K562 (cell line): ENCODE results near the gene COL6A1.

Experiments used
- CBFB ChIP-seq: sonication (generic); formaldehyde crosslinking; IDR thresholded peaks from 2 replicates; pipeline ENCODE4 v1.4.0; 2020; ENCODE audit warnings: mild to moderate bottlenecking, missing genetic modification reagents
- CHD2 ChIP-seq: IDR thresholded peaks from 2 replicates; pipeline ENCODE4 v1.6.1; 2011; ENCODE audit warnings: low read depth, low read length
- CREM ChIP-seq: IDR thresholded peaks from 2 replicates; pipeline ENCODE4 v1.6.1; 2014; ENCODE audit warnings: antibody characterized with exemption, low read depth
- LARP7 ChIP-seq: fragments of 450-650 bp; IDR thresholded peaks from 2 replicates; pipeline ENCODE4 v1.6.1; 2016
- MAZ ChIP-seq, 2 experiments: fragments of 450-650 bp in 1 of 2; sonication (generic) in 1 of 2; formaldehyde crosslinking; IDR thresholded peaks in 1 of 2; conservative IDR thresholded peaks in 1 of 2; 2 replicates each; pipeline versions ENCODE4 v1.4.0 to v1.5.0; 2020; ENCODE audit warnings: mild to moderate bottlenecking in 1 of 2, missing genetic modification reagents in 1 of 2
- POLR2AphosphoS5 ChIP-seq: IDR thresholded peaks from 2 replicates; pipeline ENCODE4 v1.6.1; 2011; ENCODE audit warnings: mild to moderate bottlenecking, low read depth, low read length, moderate library complexity; ENCODE audit not compliant: control insufficient read depth, insufficient read depth
- PTTG1 ChIP-seq: fragments of 450-650 bp; IDR thresholded peaks from 2 replicates; pipeline ENCODE4 v1.6.1; 2016; ENCODE audit warnings: low read depth, mild to moderate bottlenecking, missing genetic modification characterization, missing compliant biosample characterization
- SIN3A ChIP-seq, 2 experiments: fragments of 150-350 bp in 1 of 2; IDR thresholded peaks; 2 replicates each; pipeline ENCODE4 v1.6.1; 2011 to 2016; ENCODE audit warnings: borderline replicate concordance in 2 of 2, low read depth in 2 of 2, low read length in 2 of 2, mild to moderate bottlenecking in 2 of 2, moderate library complexity in 2 of 2; ENCODE audit not compliant: control insufficient read depth in 1 of 2
- SIX5 ChIP-seq, 2 experiments: IDR thresholded peaks; 2 replicates each; pipeline ENCODE4 v1.6.1; 2011; ENCODE audit warnings: low read length in 2 of 2, borderline replicate concordance in 1 of 2, low read depth in 1 of 2, mild to moderate bottlenecking in 1 of 2, moderate library complexity in 1 of 2; ENCODE audit not compliant: insufficient read depth in 1 of 2
- USF1 ChIP-seq: sonication (generic); formaldehyde crosslinking; IDR thresholded peaks from 2 replicates; pipeline ENCODE4 v1.9.0; 2022; ENCODE audit warnings: mild to moderate bottlenecking, missing genetic modification reagents
- ZHX1 ChIP-seq: fragments of 150-350 bp; conservative IDR thresholded peaks from 2 replicates; pipeline ENCODE4 v1.6.1; 2014; ENCODE audit warnings: low read length
- TF ChIP-seq, protein P1 (sequence below), 3 experiments: IDR thresholded peaks in 2 of 3; conservative IDR thresholded peaks in 1 of 3; 2 replicates each; pipeline ENCODE4 v1.5.1; 2011 to 2012; ENCODE audit warnings: low read length in 3 of 3, mild to moderate bottlenecking in 3 of 3, control low read depth in 2 of 3, improper control_type of control experiment in 1 of 3, inconsistent platforms in 1 of 3, low read depth in 1 of 3, mixed read lengths in 1 of 3, moderate library complexity in 1 of 3; ENCODE audit not compliant: insufficient read depth in 2 of 3
- TF ChIP-seq, protein P2 (sequence below): sonication (generic); formaldehyde crosslinking; IDR thresholded peaks from 2 replicates; pipeline ENCODE4 v1.8.1; 2022; ENCODE audit warnings: missing genetic modification reagents

- TF ChIP-seq LARP7 (no peak), MAZ (CRISPR knock-in tag; conservative IDR thresholded peaks at IDR 0.05 in 1 of 2, IDR thresholded peaks at IDR 0.05 in 1 of 2) (no peak), CHD2 (no peak), CREM (no peak), SIN3A (IDR thresholded peaks at IDR 0.05; ENCODE audit: borderline replicate concordance in 2 of 2, control insufficient read depth in 1 of 2, low read depth in 2 of 2, low read length in 2 of 2) (no peak), POLR2AphosphoS5 (no peak), PTTG1 (tag) (no peak), CBFB (CRISPR knock-in tag) (no peak), ZHX1 (no peak), SIX5 (IDR thresholded peaks at IDR 0.05; ENCODE audit: borderline replicate concordance in 1 of 2, insufficient read depth in 1 of 2, low read depth in 1 of 2, low read length in 2 of 2) (no peak), USF1 (CRISPR knock-in tag) (no peak)
- TF ChIP-seq, protein P1, sequence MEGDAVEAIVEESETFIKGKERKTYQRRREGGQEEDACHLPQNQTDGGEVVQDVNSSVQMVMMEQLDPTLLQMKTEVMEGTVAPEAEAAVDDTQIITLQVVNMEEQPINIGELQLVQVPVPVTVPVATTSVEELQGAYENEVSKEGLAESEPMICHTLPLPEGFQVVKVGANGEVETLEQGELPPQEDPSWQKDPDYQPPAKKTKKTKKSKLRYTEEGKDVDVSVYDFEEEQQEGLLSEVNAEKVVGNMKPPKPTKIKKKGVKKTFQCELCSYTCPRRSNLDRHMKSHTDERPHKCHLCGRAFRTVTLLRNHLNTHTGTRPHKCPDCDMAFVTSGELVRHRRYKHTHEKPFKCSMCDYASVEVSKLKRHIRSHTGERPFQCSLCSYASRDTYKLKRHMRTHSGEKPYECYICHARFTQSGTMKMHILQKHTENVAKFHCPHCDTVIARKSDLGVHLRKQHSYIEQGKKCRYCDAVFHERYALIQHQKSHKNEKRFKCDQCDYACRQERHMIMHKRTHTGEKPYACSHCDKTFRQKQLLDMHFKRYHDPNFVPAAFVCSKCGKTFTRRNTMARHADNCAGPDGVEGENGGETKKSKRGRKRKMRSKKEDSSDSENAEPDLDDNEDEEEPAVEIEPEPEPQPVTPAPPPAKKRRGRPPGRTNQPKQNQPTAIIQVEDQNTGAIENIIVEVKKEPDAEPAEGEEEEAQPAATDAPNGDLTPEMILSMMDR (IDR thresholded peaks at IDR 0.05 in 2 of 3, conservative IDR thresholded peaks at IDR 0.05 in 1 of 3; ENCODE audit: insufficient read depth in 2 of 3, low read depth in 1 of 3, low read length in 3 of 3) = no peak
- TF ChIP-seq, protein P2, sequence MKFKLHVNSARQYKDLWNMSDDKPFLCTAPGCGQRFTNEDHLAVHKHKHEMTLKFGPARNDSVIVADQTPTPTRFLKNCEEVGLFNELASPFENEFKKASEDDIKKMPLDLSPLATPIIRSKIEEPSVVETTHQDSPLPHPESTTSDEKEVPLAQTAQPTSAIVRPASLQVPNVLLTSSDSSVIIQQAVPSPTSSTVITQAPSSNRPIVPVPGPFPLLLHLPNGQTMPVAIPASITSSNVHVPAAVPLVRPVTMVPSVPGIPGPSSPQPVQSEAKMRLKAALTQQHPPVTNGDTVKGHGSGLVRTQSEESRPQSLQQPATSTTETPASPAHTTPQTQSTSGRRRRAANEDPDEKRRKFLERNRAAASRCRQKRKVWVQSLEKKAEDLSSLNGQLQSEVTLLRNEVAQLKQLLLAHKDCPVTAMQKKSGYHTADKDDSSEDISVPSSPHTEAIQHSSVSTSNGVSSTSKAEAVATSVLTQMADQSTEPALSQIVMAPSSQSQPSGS (CRISPR knock-in tag) = no peak
These were observed 34.3 kb upstream of the COL6A1 start for GRCh38 chr21:45947296-45947695.
